ENCODE results near the gene OLFM1.

OLFM1 gene

DNA sequence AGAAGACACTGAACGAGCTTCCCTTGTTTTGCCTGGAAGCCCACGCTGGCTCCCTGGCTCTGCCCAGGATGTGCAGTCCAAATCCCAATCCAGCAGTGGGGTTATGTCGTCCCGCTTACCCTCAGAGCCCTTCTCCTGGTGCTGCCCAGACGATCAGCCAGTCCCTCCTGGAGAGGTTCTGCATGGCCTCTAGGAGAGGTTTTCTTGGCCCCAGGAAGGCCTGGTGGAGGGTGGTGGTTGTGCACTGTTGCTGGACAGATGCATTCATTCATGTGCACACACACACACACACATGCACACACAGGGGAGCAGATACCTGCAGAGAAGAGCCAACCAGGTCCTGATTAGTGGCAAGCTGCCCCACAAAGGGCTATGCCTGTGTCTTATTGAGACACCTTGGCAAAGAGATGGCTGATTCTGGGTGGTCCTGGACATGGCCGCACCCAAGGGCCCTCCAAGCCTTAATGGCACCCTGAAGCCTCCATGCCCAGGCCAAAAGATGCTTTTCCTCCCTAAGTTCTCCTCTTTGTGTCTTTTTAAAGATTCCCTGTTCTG, 10.5 kb upstream of the OLFM1 start:
- DNase-seq, result no peak

DNA sequence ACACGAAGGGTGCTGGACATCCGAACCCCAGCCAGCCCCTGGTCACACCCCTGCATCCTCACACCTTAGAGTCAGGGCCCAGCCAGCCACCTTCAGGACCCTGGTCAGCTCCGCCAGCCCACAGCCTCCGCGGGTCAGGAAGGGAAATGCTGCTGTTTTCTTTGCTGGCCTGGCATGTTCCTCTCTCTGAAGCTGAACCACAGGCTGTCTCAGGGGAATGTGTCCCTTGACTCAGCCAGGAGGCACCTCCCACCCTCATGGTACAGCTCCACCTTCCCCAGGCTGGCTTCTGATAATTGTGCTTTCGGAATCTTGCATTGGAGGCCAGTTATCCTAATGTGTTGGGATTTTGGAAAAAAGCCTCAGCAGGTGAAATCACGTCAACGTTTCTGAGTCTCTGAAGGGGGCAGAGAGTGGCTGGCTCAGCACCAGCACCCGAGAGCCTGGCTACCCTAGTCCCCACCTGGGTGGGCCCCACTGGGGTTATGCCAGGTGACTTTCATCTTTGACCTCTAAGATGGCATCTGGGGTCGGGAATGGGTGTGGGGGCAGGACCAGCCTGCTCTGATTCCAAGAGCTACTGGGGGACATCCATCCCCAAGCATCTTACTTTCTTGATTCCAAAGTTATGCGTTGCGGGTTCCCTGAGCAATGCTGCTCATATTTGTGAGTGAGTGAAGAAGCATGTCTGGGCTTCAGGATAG, 9.8 kb upstream of the OLFM1 start:
- DNase-seq, result no peak

DNA sequence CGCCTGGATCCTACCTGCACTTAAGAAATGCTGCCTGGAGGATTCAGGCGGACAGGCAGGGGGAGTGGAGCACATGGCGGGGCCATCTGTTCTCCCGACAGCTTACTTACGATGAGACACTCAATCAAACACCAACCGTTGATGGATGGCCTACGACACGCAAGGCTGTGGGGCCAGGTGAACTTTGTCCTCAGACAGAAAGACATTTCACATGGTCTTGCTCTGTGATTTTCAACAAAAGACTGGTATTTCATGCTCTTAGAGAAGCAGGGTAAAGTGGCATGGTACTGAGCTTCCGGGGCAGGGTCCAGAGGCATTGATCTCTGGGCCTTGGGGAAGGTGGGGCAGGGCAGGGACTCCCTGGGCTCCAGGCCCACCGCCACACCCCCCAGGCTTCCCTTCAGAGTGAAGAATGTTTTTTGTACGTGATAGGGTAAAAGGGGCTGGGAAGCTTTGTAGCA, 9.1 kb upstream of the OLFM1 start:
- DNase-seq, result no peak

DNA sequence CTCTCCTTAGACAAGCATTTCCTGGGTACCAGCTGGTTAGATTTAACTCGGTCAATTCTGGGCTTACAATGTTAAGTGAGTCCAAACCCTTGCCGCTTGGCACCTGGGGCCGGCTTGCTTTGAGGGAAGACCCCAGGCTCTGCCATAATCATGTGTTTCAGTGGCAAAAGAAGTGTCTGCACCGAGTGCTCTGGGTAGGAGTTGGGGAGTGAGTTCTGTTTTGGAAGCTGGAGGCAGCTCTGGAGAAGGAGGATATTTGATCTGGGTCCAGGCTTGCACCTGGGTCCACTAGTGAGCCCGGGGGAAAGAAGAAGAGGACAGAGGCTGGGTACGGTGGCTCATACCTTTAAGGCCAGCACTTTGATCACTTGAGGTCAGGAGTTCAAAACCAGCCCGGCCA, 8.4 kb upstream of the OLFM1 start:
- no peak for DNase-seq

DNA sequence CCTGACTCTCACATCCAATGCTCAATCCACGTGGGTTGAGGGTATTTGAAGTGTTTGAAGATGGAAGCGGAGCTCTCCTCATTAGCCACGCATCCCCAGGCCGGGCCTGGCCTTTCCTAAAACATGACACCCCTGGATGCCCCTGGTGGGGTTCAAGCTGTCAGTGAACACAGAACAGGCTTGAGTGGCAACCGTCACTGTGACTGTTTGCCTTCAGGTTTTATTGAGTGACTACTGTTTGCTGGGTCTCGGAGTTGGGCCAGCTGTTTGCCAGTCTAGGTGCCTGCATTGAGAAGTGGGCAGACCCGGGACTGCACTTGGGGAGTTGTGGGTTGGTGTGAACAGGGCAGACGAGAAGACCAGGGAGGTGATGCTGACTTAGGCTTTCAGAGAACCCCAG, 7.8 kb upstream of the OLFM1 start:
- DNase-seq, result no peak

DNA sequence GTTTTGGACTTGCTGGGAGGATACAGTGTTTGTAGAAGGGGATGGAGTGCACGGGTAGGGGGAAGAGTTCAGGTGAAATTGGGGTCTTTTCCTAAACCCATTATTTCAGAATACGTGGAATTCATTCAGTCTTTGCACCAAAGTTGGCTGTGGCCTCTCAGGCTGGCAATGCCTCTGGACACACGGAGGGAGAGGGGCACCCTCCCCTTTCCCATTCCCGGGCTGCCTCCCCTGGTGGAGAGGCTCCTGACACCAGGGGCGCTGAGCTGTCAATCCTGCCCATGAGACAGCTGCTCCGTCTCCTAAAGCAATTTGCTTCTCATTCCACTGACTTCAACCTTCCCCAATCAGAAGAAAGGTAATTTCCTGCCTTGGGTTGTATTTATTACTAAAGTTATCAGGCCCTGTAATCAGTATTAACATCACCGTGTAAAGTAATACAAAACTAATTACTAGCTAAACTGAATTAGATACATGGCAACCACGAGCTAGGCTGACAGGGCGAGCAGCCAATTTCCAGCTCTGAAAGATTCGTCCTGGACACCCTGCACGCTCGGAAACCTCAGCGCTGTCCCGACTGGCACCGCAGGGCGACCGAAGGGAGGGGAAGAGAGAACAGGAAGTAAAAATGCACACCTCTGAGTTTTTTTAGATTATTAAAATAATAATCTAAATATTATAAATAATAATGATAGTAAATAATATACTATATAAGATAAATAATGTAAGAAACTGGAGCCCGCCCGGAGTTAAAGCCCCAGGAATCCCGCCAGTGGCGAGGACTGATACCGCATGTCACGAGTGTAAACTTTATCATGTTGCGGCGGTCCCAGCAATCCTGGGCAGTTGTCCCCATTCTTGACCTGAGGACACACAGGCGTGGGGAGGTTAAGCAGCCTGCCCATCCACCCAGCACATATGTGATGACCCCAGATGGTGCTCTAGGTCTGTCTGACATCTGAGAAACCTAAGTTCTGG, 6.9 kb upstream of the OLFM1 start:
- DNase-seq, result no peak

DNA sequence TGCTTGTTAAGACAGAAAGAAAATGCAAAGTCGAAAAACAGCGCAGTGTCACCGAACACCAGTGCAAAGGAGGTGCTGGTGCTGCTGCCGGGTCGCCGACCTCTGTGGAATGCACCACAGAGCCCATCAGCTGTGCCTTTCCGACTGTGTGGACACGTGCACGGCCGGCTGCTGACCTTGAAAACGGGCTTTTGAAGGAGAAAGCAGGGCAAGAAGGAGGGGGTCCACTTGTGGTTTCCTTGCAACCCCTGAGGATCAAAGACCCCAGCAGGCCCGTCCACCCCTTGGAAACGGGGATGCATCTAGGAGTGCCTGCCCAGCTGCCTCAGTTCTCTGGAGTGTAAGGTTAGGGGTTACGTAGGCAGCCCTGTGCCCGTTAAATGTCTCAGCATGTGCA, 6.2 kb upstream of the OLFM1 start:
- no peak for DNase-seq

DNA sequence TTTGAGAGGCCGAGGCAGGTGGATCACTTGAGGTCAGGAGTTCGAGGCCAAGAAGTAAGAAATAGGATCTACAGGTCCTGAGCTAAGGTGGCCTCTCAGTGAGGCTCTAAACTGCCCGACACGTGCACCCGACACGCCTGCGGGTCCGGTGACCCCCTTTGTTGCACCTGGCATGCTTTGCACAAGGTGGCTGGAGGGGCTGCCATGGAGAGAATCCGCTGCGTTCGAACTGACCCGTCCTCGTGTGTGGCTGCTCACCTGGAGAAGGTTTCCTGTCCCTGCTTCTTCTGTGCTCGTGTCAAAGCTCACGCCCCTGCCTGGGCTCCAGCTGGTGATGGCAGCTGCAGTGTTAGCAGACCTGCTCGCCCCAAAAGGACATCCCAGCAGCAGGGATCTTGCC, 5.7 kb upstream of the OLFM1 start:
- no peak for DNase-seq

DNA sequence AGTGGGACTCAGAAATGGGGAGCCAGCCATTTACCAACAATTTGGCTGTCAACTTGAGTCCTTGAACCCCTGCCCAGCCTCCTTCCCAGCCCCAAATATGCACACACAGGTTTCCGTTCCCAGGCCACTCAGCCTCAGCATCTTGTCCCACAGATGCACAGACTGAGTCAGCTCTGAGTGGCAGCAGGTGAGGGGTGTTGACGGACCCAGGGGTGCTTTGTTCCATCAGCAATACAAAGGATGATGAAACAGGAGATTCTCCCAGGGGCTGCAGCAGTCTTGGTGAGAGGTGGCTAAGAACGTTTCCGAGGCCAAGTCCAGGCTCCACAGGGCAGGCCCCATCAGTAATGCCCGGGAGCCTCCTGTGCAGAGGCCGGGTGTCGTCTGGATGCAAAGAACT, 4.9 kb upstream of the OLFM1 start:
- DNase-seq, result no peak

DNA sequence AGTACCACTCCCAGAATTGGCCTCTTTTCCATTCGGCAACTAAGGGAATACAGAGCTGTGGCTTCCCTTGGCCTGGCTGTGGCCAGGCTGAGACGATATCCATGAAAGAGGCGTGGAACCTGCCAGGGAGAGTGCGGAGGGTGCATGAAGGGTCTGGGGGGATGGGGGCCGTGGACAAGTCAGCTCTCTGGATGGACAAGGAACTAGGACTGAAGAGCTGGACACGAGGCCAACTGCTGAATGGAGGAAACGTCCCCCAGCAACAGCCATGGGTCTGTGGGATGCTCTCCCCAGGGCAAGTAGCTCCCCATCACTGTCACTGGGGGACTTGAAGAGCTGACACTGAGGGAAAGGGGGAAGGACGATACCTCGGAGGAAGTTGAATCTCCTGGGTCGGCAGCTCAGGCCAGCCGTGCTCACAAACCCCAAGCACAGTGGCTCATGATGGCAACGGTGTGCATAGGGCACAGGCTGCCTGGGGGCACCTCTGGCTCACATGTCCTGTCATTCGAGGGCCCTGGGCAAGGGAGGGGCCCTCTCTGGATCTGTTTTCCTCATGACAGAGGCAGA, 4.1 kb upstream of the OLFM1 start:
- no peak for DNase-seq

DNA sequence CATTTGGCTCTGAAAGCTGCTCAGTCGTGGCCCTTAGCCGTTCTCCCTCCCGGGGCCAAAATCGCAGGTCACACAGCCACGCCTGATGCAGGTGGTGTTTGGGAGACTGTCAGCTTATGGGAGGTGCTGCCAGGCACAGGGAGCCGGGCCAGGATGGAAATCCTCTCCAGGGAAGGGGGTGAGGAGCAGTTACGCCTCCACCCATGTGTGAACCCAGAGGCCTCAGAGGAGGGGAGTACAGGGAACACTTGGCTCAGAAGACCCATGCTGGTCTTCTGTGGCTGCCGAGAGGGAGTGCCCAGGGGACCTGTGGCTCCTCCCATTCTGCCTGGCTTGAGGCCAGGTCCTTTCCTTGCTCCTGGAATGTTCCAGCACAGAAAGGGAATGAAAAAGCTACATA, 3.6 kb upstream of the OLFM1 start:
- no peak for DNase-seq

DNA sequence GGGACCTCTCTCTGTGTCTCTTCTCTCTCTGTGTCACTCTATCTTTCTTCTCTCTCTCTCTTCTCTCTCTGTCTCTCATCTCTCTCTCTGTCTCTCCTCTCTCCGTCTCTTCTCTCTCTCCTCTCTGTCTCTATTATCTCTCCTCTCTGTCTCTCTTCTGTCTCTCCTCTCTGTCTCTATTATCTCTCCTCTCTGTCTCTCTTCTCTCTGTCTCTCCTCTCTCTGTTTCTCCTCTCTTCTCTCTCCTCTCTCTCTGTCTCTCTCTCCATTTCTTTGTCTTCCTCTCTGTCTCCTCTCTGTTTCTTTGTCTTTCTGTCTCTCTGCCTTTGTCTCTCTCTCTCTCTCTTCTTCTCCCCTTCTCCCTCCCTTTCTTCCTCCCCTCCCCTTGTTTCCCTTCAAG, 3.2 kb upstream of the OLFM1 start:
- no peak for DNase-seq

DNA sequence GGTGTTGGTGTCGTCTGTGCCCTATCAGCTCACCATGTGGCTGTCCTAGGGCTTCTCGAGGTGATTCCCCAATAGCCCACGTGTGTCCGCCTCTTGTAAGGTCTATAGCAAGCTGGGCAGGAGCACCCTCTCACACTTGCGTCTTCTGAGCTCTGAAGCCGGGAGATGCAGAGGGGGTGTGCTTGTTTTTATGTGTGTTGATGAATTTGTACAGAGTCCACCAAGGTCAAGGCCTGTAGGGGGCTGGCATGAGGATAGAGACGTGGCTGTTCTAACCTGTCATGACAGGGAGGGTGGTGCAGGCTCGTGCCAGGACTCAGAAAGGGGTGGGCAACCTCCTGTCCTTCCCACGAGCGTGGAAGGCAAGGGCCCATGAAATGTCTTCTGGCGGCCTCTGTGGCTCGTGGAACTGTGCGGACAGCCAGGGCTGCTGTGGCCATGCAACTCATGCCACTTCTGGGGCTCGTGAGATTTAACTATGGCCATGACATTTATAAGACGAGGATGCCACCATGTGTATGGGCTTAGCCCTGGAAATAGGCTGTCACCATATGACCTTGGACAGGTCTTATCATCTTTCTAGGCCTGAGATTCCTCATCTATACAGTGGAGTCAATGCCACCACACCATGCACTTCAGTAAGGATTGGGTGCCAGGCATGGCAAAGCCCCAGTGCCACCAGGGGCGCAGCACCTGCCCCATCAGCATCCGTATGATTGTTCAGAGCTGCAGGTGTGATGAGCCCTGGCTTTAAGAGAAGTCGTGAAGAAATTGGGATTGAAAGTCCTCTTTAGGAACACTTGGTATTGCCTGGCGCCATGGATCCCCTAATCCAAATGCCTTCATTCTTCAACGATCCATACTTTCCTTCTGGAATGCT, 2.3 kb upstream of the OLFM1 start:
- DNase-seq, result no peak

DNA sequence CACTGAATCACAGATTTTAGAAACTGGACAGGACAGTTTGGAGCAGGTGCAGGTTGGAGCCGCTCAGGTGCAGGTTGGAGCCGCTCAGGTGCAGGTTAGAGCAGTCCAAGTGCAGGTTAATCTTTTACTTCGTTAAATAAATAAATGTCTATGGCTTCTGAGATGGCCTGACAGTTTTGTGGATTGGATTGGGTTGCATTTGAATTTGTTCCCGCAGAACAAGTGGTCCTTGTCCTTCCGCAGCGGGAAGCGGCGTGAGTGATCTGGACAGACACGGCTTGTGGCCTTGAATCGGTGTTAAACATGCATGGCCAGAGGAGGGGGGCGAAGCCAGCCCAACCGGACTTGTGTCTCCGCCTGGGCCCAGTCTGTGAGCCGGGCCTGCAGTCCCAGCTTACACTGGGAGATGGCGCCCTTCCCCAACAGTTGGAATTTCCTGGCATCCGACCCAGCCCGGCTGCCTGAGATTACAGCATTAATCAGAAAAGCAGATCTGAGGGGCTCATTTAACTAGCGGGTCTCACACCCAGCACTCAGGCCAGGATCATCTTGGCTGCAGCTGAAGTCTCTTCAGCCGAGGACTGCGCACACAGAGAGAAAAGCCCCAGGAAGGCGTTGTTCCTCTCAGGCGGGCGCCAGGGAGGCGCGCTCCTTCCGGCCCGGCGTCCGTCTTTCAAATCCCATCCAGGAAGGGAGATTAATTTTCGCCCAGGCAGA, 1.5 kb upstream of the OLFM1 start:
- DNase-seq, result peak; percentile 70 to 75

DNA sequence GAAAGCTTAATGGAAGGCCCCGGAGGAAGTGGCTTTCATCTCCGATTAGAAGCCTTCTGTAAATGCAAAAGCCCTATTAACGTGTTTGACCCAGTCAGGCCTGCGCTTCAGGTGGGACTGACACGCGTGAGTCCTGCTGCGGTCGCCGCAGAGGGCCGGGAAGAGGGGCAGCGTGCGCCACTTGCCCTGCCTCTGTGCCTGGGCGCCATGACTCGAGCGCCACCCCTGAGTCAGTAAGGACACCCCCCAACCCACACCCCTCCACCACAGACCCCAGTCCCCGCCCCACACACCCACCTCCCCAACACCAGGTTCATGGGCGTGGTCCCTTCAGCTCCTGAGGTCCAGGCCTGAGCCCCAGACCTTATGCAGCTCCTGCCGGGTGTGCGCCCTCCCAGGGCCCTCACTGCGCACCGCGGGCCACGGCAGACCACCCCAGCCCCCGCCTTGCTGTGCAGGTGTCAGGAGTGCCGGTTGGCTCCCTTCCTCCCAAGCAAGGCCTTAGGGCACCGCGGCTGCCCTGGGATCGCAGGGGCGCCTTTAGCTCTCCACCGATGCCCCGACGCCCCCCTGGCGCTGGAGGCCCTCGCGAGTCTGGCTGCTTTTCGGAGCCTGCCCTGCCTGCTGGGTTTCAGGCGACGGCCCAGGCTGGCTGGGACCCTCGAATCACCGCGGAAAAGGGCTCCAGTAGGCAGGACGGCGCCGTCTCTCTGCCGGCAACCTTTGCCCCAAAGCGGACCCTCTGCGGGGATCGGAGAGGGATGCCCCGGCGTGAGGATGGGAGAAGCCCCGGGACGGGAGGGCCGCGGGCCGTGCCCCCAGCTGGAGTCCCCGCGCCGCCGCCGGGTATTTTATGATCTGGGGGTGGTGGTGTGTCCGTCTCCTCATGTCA, 625 bp upstream of the OLFM1 start:
- no peak for DNase-seq

DNA sequence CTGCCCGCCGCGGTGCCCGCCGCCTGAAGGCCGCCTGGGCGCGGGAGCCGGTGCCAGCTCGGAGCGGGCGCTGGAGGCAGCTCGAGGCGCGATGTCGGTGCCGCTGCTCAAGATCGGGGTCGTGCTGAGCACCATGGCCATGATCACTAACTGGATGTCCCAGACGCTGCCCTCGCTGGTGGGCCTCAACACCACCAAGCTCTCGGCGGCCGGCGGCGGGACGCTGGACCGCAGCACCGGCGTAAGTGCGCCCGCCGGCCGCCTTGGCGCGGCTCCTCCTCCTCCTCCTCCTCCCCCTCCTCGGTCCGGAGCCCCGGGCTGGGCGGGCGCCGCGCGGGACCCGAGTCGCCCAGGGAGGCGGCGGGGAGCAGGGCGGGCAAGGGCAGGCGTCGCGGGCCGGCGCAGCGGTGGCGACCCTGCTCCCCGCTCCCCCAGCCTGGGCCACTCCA, 455 bp downstream of the OLFM1 start:
- no peak for DNase-seq

DNA sequence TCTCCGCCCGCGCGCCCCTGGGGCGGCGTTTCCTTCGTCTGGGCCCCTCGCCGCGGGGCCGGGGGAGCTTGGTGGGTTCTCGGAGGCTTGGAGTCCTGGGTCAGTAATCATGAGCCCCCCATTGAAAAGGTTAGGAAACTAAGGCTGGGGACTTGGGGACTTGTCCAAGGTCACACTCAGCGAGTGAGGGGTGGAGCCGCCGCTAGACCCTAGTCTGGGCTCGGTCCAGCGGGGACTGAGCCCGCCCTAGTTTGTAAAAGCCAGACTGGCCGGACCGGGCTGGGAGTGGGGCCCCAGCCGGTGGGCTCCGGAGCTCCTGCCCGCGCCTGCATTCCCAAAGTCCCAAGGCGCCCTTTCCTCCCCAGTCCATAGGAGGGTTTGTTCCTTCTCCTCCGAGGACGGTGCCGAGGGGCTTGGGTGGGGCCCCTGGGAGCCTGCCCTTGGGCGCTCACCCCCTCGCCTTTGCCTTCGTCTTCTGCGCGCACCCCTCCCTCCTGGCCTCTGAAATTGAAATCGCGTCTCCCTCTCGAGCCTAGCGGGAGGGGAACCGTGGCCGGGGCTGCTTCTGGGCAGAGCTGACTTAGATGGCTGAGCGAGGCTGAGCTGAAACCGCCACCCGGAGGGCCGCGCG, 995 bp downstream of the OLFM1 start:
- DNase-seq, result no peak

DNA sequence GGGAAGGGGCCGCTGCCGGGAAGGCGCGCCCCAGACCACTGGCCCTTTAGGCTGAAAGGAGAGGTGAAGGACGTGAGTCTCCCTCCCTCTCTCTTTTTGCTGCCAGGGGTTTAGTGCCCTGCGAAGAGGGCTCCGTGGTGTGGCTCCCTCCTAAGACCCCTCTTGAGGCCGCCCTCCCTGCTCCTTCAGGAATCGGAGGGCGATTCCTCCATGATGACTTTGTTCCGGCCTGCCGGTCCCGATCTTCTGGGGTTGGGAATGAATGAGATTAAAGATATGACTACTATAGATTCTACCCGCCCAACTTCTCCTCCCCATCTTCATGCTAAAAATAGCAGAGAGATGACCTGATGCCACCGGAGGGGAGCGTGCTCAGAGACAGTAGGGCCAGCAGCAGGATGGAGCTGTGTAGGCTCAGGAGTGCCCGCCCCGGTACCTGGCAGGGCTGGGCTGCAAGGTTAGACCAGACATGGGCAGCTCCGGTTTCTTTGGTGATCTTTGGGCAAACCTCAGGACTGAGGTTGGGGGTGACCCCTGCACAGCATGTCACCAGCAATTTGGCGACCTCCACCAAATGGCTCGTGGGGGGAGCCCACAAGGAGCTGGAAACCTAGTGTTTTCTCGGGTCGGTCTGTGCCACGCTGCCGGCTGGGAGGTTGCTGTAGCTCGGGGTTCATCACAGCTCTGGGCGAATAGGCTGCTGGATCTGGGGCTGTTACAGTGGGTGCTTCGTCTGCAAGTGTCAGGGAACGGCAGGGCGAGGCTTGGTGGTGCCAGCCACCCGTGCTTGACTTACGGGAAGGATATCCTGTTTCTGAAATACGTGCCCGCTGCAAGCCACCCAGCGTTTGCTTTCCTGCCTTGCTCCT, 1.7 kb downstream of the OLFM1 start:
- no peak for DNase-seq

DNA sequence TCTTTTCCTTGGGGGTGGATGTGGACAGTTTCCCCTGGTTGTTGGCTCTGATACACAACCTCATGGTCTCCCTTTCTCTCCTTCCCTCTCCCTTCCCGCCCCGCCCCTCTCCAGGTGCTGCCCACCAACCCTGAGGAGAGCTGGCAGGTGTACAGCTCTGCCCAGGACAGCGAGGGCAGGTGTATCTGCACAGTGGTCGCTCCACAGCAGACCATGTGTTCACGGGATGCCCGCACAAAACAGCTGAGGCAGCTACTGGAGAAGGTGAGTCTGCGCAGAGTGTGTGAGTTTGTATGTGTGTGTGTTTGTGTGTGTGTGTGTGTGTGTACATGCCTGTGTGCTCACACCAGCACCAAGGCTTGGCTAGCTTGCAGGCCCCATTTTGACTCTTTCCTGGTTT, 2.6 kb downstream of the OLFM1 start:
- DNase-seq, result no peak
